ENCODE measurements around the gene SORCS2. TPM values are rescaled to one million over a fixed set of nuclear protein-coding genes. Genes with fewer than 3 reads are reported as not detected.

SORCS2 gene
- total RNA-seq, 4 donors from 2014 or later = 0.48 to 1.8 (median 0.68) TPM; not detected in 1

- Histone ChIP-seq H3K4me1 (peaks cover 0 to 13% (median 0%) of the 10 kb centered on the region in 4 donors), H3K27me3 (no peaks in the 10 kb centered on the region), H3K36me3 (no peaks in the 10 kb centered on the region), H3K4me3 (no peak overlapping the region), H3K27ac (no peak overlapping the region), H3K9me3 (no peaks in the 10 kb centered on the region)
- intact Hi-C loops (cut with DNase I; ENCODE audit: low total_unique reads) = no loop called here
- in situ Hi-C loops (cut with MboI; ENCODE audit: low pct_ligation_motif_present in 1 of 4, low pct_unique_long_range_greater_than_20kb in 1 of 4, low sequenced_read_pairs in 3 of 4) = no loop called here
- WGBS, 2 donors (ENCODE audit: low coverage in 1 of 2) = 93% methylated on average over 14 of the region's 14 CpGs; no CpG with 5 or more reads in 1 of the 2 donors
- DNase-seq = no peak
- TF ChIP-seq EP300 (IDR thresholded peaks at IDR 0.05; ENCODE audit: low read depth) (no peak), POLR2AphosphoS5 (IDR thresholded peaks at IDR 0.05) (no peak), POLR2A (IDR thresholded peaks at IDR 0.05) (no peak)
Observed at GRCh38 chr4:7235030-7235380, 42.7 kb downstream of the SORCS2 start.

DNA sequence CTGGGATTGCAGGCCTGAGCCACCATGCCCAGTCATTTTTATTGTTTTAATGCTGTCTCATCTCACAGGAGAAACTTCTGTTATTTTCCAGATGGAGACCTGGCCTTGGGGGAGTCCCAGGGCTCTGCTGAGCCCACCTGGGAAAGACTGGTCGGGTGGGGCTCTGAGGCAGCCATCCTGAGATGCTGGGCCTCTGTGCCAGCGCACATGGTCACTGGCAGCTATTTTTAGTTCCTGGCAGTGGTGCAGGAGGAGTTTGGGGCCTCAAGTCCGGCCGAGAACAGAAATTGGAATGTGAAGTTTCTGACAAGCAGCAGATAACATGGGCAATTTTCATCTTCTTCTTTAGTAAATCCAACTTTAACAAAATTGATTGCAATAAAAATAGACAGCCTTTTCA lies 44.5 kb downstream of the SORCS2 start:
- no peak for DNase-seq
- 58% methylated on average over 4 of the region's 4 CpGs for WGBS, 2 donors (ENCODE audit: low coverage in 1 of 2)

DNA sequence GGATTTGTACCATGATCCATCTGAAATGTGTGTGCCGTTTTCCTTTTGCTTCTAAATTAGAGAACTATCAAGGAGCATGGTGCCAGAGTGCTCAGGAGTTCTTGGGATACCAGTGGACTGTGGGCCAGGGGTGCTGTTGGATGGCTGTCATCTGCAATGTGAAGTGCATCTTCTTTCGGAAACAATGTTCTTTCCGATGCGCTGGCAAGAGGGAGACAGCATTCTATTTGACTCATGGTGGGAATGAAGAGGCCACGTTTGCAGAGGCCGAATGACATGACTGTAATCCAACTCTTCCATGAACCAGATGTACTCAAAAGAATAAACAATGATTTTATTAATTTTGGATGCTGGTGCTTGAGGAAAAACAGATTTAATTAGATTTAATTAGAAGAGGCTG lies 45.5 kb downstream of the SORCS2 start:
- TF ChIP-seq POLR2A (IDR thresholded peaks at IDR 0.05) = no peak
- no peak for TF ChIP-seq POLR2AphosphoS5 (IDR thresholded peaks at IDR 0.05)
- no peak for TF ChIP-seq EP300 (IDR thresholded peaks at IDR 0.05; ENCODE audit: low read depth)
- TF ChIP-seq, protein P1, sequence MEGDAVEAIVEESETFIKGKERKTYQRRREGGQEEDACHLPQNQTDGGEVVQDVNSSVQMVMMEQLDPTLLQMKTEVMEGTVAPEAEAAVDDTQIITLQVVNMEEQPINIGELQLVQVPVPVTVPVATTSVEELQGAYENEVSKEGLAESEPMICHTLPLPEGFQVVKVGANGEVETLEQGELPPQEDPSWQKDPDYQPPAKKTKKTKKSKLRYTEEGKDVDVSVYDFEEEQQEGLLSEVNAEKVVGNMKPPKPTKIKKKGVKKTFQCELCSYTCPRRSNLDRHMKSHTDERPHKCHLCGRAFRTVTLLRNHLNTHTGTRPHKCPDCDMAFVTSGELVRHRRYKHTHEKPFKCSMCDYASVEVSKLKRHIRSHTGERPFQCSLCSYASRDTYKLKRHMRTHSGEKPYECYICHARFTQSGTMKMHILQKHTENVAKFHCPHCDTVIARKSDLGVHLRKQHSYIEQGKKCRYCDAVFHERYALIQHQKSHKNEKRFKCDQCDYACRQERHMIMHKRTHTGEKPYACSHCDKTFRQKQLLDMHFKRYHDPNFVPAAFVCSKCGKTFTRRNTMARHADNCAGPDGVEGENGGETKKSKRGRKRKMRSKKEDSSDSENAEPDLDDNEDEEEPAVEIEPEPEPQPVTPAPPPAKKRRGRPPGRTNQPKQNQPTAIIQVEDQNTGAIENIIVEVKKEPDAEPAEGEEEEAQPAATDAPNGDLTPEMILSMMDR (IDR thresholded peaks at IDR 0.05) = no peak
- no peak overlapping the region for H3K4me3 ChIP-seq
- in situ Hi-C loops (cut with MboI; ENCODE audit: low pct_ligation_motif_present in 1 of 4, low pct_unique_long_range_greater_than_20kb in 1 of 4, low sequenced_read_pairs in 3 of 4) (no loop called here), intact Hi-C loops (cut with DNase I; ENCODE audit: low total_unique reads) (no loop called here)
- DNase-seq = no peak
- no peaks in the 10 kb centered on the region for H3K9me3 ChIP-seq
- 40 to 66% methylated on average over 2 to 6 of the region's 6 CpGs for WGBS, 2 donors (ENCODE audit: low coverage in 1 of 2)
- no peaks in the 10 kb centered on the region for H3K27me3 ChIP-seq
- no peaks in the 10 kb centered on the region for H3K36me3 ChIP-seq
- H3K4me1 ChIP-seq = peaks cover 0 to 13% (median 0%) of the 10 kb centered on the region in 4 donors
- peak overlapping the region in 1 of 4 donors; percentile 8 for H3K27ac ChIP-seq

More for the DNA sequence above, 44.5 kb downstream of the SORCS2 start:
- H3K4me1 ChIP-seq = peaks cover 0 to 13% (median 0%) of the 10 kb centered on the region in 4 donors
- intact Hi-C loops (cut with DNase I; ENCODE audit: low total_unique reads) = no loop called here
- peak overlapping the region; percentile 8 to 28 (median 20) for H3K27ac ChIP-seq
- H3K9me3 ChIP-seq = no peaks in the 10 kb centered on the region
- no peak overlapping the region for H3K4me3 ChIP-seq
- no peaks in the 10 kb centered on the region for H3K27me3 ChIP-seq
- in situ Hi-C loops (cut with MboI; ENCODE audit: low pct_ligation_motif_present in 1 of 4, low pct_unique_long_range_greater_than_20kb in 1 of 4, low sequenced_read_pairs in 3 of 4) = no loop called here
- no peaks in the 10 kb centered on the region for H3K36me3 ChIP-seq
- TF ChIP-seq POLR2A (IDR thresholded peaks at IDR 0.05) = no peak
- TF ChIP-seq, protein P1 (IDR thresholded peaks at IDR 0.05) = no peak
- no peak for TF ChIP-seq EP300 (IDR thresholded peaks at IDR 0.05; ENCODE audit: low read depth)
- TF ChIP-seq POLR2AphosphoS5 (IDR thresholded peaks at IDR 0.05) = no peak

GRCh38 chr4:7238300-7238960 lies 46.1 kb downstream of the SORCS2 start:
- TF ChIP-seq EP300 (IDR thresholded peaks at IDR 0.05; ENCODE audit: low read depth) (no peak), POLR2AphosphoS5 (IDR thresholded peaks at IDR 0.05) (no peak), POLR2A (IDR thresholded peaks at IDR 0.05) (no peak)
- TF ChIP-seq, protein P1 (IDR thresholded peaks at IDR 0.05) = no peak
- Histone ChIP-seq H3K4me3 (no peak overlapping the region), H3K4me1 (peaks cover 0 to 13% (median under 1%) of the 10 kb centered on the region in 4 donors), H3K27me3 (no peaks in the 10 kb centered on the region), H3K9me3 (no peaks in the 10 kb centered on the region), H3K36me3 (no peaks in the 10 kb centered on the region), H3K27ac (no peak overlapping the region)
- WGBS, 2 donors (ENCODE audit: low coverage in 1 of 2) = 86% methylated on average over 12 of the region's 12 CpGs; no CpG with 5 or more reads in 1 of the 2 donors
- DNase-seq = no peak
- intact Hi-C loops (cut with DNase I; ENCODE audit: low total_unique reads) (no loop called here), in situ Hi-C loops (cut with MboI; ENCODE audit: low pct_ligation_motif_present in 1 of 4, low pct_unique_long_range_greater_than_20kb in 1 of 4, low sequenced_read_pairs in 3 of 4) (no loop called here)
